ENCODE data around the gene RFK. TPM values are rescaled to one million over a fixed set of nuclear protein-coding genes. Genes with fewer than 3 reads are reported as not detected.

The RFK gene
- total RNA-seq, 1 experiment from 2014 or later: 12.0 TPM

- H3K27ac Mint-ChIP-seq: no peak overlapping the region
- no peak overlapping the region for H3T11ph ChIP-seq (ENCODE audit: low read length)
- H3K18ac ChIP-seq (ENCODE audit: insufficient read length, low read depth, low read length): no peak overlapping the region
- no peak for DNase-seq
- H3K36me3 Mint-ChIP-seq (ENCODE audit: insufficient read depth in 1 of 3, low read depth in 3 of 3): no peaks in the 10 kb centered on the region
- no peak overlapping the region for H3K14ac ChIP-seq (ENCODE audit: insufficient read depth, low read length)
- H3K27ac ChIP-seq (ENCODE audit: insufficient read length, low read depth, low read length): no peak overlapping the region
- no peak overlapping the region for H2BK120ac ChIP-seq (ENCODE audit: low read depth, low read length, poor library complexity, severe bottlenecking)
- H3K27me3 ChIP-seq (ENCODE audit: insufficient read depth, low read length): no peaks in the 10 kb centered on the region
- H3K23ac ChIP-seq (ENCODE audit: insufficient read length, low read depth, low read length): no peak overlapping the region
- H3K23me2 ChIP-seq (ENCODE audit: insufficient read length, low read depth, low read length, poor library complexity, severe bottlenecking): no peaks in the 10 kb centered on the region
- H3K4me1 Mint-ChIP-seq: peaks cover 7 to 9% of the 10 kb centered on the region in 2 experiments; a peak in 3 of 4 replicates
- H4K5ac ChIP-seq (ENCODE audit: insufficient read length, low read depth, low read length): no peak overlapping the region
- no peak overlapping the region for H4K8ac ChIP-seq (replicated peaks; ENCODE audit: insufficient read length, low read depth, low read length)
- no peak overlapping the region for H2AK5ac ChIP-seq (ENCODE audit: insufficient read length, low read length)
- H3K27me3 Mint-ChIP-seq (ENCODE audit: low read depth): no peaks in the 10 kb centered on the region
- H2BK20ac ChIP-seq (ENCODE audit: low read depth, low read length, poor library complexity, severe bottlenecking): no peak overlapping the region
- H3K4me3 Mint-ChIP-seq: no peak overlapping the region
- H4K20me1 ChIP-seq (ENCODE audit: control insufficient read depth, insufficient read depth, insufficient read length): no peaks in the 10 kb centered on the region
- H3K4me2 ChIP-seq (ENCODE audit: insufficient read depth, insufficient read length, low read length): no peak overlapping the region
- no CpG with 5 or more reads among the region's 1 CpG for WGBS (ENCODE audit: extremely low coverage, insufficient read length, low lambda C conversion rate)
- no peak overlapping the region for H2BK12ac ChIP-seq (ENCODE audit: insufficient read length, low read depth, low read length)
- no peaks in the 10 kb centered on the region for H3K79me1 ChIP-seq (ENCODE audit: insufficient read depth, low read depth, low read length, poor library complexity, severe bottlenecking)
- TF ChIP-seq, protein P1, sequence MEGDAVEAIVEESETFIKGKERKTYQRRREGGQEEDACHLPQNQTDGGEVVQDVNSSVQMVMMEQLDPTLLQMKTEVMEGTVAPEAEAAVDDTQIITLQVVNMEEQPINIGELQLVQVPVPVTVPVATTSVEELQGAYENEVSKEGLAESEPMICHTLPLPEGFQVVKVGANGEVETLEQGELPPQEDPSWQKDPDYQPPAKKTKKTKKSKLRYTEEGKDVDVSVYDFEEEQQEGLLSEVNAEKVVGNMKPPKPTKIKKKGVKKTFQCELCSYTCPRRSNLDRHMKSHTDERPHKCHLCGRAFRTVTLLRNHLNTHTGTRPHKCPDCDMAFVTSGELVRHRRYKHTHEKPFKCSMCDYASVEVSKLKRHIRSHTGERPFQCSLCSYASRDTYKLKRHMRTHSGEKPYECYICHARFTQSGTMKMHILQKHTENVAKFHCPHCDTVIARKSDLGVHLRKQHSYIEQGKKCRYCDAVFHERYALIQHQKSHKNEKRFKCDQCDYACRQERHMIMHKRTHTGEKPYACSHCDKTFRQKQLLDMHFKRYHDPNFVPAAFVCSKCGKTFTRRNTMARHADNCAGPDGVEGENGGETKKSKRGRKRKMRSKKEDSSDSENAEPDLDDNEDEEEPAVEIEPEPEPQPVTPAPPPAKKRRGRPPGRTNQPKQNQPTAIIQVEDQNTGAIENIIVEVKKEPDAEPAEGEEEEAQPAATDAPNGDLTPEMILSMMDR (conservative IDR thresholded peaks at IDR 0.05): no peak
- H2AFZ ChIP-seq (ENCODE audit: low read length): no peak overlapping the region
- H3K56ac ChIP-seq (ENCODE audit: insufficient read length, low read depth, low read length): no peak overlapping the region
- H4K91ac ChIP-seq (ENCODE audit: insufficient read length, low read depth, low read length): no peak overlapping the region
- H3K9me3 Mint-ChIP-seq: no peaks in the 10 kb centered on the region; a peak in 1 of 5 replicates
- H3K4ac ChIP-seq (ENCODE audit: low read depth, low read length): no peak overlapping the region
- no peak overlapping the region for H3K9ac ChIP-seq (ENCODE audit: extremely low read depth, insufficient read length, low read length)
- no peaks in the 10 kb centered on the region; the same call in 1 of the 2 replicates for H3K4me1 ChIP-seq (ENCODE audit: insufficient read depth, low read length)
- H3K9me3 ChIP-seq (ENCODE audit: control insufficient read depth, low read depth, low read length): no peaks in the 10 kb centered on the region
- no peaks in the 10 kb centered on the region for H3K79me2 ChIP-seq (ENCODE audit: insufficient read depth, low read length)
- H2BK15ac ChIP-seq (ENCODE audit: low read depth, low read length): no peak overlapping the region
- no peak overlapping the region for H2BK5ac ChIP-seq (ENCODE audit: insufficient read length, low read length)
Measured at GRCh38 chr9:76342201-76342600, 52.0 kb downstream of the RFK start.
